ENCODE results near the gene DEXI. TPM values are rescaled to one million over a fixed set of nuclear protein-coding genes. Genes with fewer than 3 reads are reported as not detected.

The DEXI gene
- total RNA-seq, 1 experiment from 2014 or later = 43.2 TPM

- Histone ChIP-seq H3K9me2 (replicated peaks; ENCODE audit: low read length) (no peaks in the 10 kb centered on the region), H3K27ac (ENCODE audit: low read length) (no peak overlapping the region), H3K9ac (ENCODE audit: low read length) (no peak overlapping the region), H3K4me1 (ENCODE audit: insufficient read depth, low read length) (no peaks in the 10 kb centered on the region), H3K27me3 (ENCODE audit: low read length) (no peaks in the 10 kb centered on the region), H2AFZ (ENCODE audit: low read length) (no peak overlapping the region), H3F3A (ENCODE audit: low read length, unreplicated experiment) (no peaks in the 10 kb centered on the region), H3K9me3 (ENCODE audit: low read length) (no peaks in the 10 kb centered on the region), H4K20me1 (ENCODE audit: low read length) (no peaks in the 10 kb centered on the region), H3K79me2 (ENCODE audit: low read length) (no peaks in the 10 kb centered on the region), H3K4me2 (ENCODE audit: low read length) (no peak overlapping the region), H3K4me3 (ENCODE audit: low read length) (no peak overlapping the region), H3K36me3 (ENCODE audit: low read depth, low read length) (no peaks in the 10 kb centered on the region)
- POLR2A ChIA-PET (ENCODE audit: unreplicated experiment) = no interaction called here
- no TSS peak for BruUV-seq (replicated peaks)
- ATAC-seq (no peak), DNase-seq (no peak)
- CTCF ChIA-PET = no interaction called here
- intact Hi-C loops (cut with micrococcal nuclease) = no loop called here
- TF ChIP-seq EZH2 (IDR thresholded peaks at IDR 0.05; ENCODE audit: low read length, unreplicated experiment) (no peak), EZH2phosphoT487 (IDR thresholded peaks at IDR 0.05; ENCODE audit: borderline replicate concordance, low read length) (no peak), CTCF (conservative IDR thresholded peaks at IDR 0.05; ENCODE audit: low read depth, low read length) (no peak)
These were observed 23.3 kb upstream of the DEXI start for GRCh38 chr16:10965440-10966061.

- H3K9me2 ChIP-seq (replicated peaks; ENCODE audit: low read length) = no peaks in the 10 kb centered on the region
These were observed 22.6 kb upstream of the DEXI start for GRCh38 chr16:10964891-10965326.

More at GRCh38 chr16:10964891-10965326, 22.6 kb upstream of the DEXI start:
- TF ChIP-seq EZH2 (IDR thresholded peaks at IDR 0.05; ENCODE audit: low read length, unreplicated experiment) = no peak
- TF ChIP-seq EZH2phosphoT487 (IDR thresholded peaks at IDR 0.05; ENCODE audit: borderline replicate concordance, low read length) = no peak
- TF ChIP-seq CTCF (conservative IDR thresholded peaks at IDR 0.05; ENCODE audit: low read depth, low read length) = no peak
- Histone ChIP-seq H3K27ac (ENCODE audit: low read length) (no peak overlapping the region), H3F3A (ENCODE audit: low read length, unreplicated experiment) (no peaks in the 10 kb centered on the region), H3K4me1 (ENCODE audit: insufficient read depth, low read length) (no peaks in the 10 kb centered on the region), H3K4me3 (ENCODE audit: low read length) (no peak overlapping the region), H2AFZ (ENCODE audit: low read length) (no peak overlapping the region), H3K9ac (ENCODE audit: low read length) (no peak overlapping the region), H3K36me3 (ENCODE audit: low read depth, low read length) (no peaks in the 10 kb centered on the region), H3K79me2 (ENCODE audit: low read length) (no peaks in the 10 kb centered on the region), H3K9me3 (ENCODE audit: low read length) (no peaks in the 10 kb centered on the region), H3K27me3 (ENCODE audit: low read length) (no peaks in the 10 kb centered on the region), H3K4me2 (ENCODE audit: low read length) (no peak overlapping the region), H4K20me1 (ENCODE audit: low read length) (no peaks in the 10 kb centered on the region)
- DNase-seq (no peak), ATAC-seq (no peak)
- BruUV-seq (replicated peaks) = no TSS peak
- ChIA-PET CTCF (interaction anchor here (1.5 kb wide), 1 partner anchor 291 kb away, joined by 11 read pairs; the partner anchor contains the start of gene SOCS1), POLR2A (ENCODE audit: unreplicated experiment) (no interaction called here)
- intact Hi-C loops (cut with micrococcal nuclease) = no loop called here

Measured in PC-3 (cell line).